Adipocyte (in vitro differentiated cells): ENCODE measurements around the gene TLR10.
A peak's percentile ranks its signal among the peaks of the same experiment; 100 is the strongest.
"Not testable (repeated sequence)": the region's sequence is repeated elsewhere in the genome, so short reads cannot be mapped to it uniquely, and the experiment has no call there.

Experiments used
- DNase-seq: peaks from one replicate; pipeline ENCODE4 v3.0.0-alpha.2; 2015; ENCODE audit warnings: low read depth
- H3K27me3 ChIP-seq: replicated peaks from 2 replicates; pipeline ENCODE4 v1.7.0; 2013; ENCODE audit warnings: mild to moderate bottlenecking, low read length, moderate library complexity; ENCODE audit not compliant: control insufficient read depth, insufficient read depth
- H3K36me3 ChIP-seq: 2 replicates; pipeline ENCODE4 v1.7.0; 2013; ENCODE audit warnings: low read length, mild to moderate bottlenecking, moderate library complexity; ENCODE audit not compliant: control insufficient read depth, insufficient read depth, severe bottlenecking
- H3K4me1 ChIP-seq: 2 replicates; pipeline ENCODE4 v1.7.0; 2013; ENCODE audit warnings: mild to moderate bottlenecking, low read length, moderate library complexity; ENCODE audit not compliant: control insufficient read depth, insufficient read depth
- H3K4me3 ChIP-seq: 2 replicates; pipeline ENCODE4 v1.7.0; 2013; ENCODE audit warnings: mild to moderate bottlenecking, low read length, moderate library complexity
- H3K9ac ChIP-seq: 2 replicates; pipeline ENCODE4 v1.7.0; 2013; ENCODE audit warnings: mild to moderate bottlenecking, low read length, moderate library complexity
- H3K9me3 ChIP-seq: 2 replicates; pipeline ENCODE4 v1.7.0; 2013; ENCODE audit warnings: mild to moderate bottlenecking, low read length, moderate library complexity; ENCODE audit not compliant: control insufficient read depth

TLR10 gene

DNA sequence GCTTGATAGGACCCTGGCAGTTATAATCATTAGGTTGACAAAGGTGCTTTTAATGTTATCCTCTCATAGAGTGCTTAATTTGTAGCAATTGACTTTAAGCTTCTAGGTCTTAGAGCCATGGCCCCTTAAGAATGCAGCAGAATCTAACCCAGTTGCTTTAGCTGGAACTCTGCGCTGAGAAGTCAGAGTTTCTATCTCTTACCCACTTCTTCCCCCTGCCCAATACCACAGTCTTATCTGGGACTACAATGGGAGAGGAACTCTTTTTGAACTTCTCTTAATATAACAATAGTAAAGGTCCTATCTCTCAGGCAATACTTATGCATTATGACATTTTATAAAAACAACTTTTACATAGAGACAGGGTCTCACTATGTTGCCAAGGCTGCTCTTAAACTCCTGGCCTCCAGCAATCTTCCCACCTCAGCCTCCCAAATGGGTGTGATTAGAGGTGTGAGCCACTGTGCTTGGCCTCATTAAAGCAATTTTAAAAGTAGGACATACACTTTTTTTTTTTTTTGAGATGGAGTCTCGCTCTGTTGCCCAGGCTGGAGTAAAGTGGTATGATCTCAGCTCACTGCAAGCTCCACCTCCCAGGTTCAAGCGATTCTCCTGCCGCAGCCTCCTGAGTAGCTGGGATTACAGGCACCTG, 1.8 kb downstream of the TLR10 start:
- Histone ChIP-seq H3K4me1 (peaks cover under 1% of the 10 kb centered on the region), H3K9ac (no peak overlapping the region), H3K4me3 (no peak overlapping the region), H3K27me3 (no peaks in the 10 kb centered on the region), H3K9me3 (no peaks in the 10 kb centered on the region), H3K36me3 (no peaks in the 10 kb centered on the region)
- DNase-seq = no peak

DNA sequence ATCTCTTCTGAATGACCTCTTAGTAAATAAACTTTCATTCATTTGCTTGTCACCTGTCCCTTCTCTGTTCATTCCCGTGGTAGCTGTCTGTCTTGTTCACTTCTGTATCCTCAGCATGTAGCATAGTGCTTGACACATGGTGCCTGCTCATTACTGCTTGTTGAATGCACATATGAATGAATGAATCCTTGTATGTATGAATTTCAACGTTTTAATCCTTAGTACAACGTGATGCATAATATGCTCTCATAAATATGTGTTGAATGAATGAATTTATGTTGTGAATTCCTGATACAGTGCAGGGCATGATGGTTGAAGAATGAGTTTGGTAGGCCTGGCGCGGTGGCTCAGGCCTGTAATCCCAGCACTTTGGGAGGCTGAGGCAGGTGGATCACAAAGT, 3.0 kb downstream of the TLR10 start:
- H3K4me3 ChIP-seq = no peak overlapping the region
- H3K27me3 ChIP-seq = no peaks in the 10 kb centered on the region
- H3K9me3 ChIP-seq = no peaks in the 10 kb centered on the region
- DNase-seq = no peak
- H3K9ac ChIP-seq = no peak overlapping the region
- H3K4me1 ChIP-seq = peaks cover 8% of the 10 kb centered on the region
- no peaks in the 10 kb centered on the region for H3K36me3 ChIP-seq

DNA sequence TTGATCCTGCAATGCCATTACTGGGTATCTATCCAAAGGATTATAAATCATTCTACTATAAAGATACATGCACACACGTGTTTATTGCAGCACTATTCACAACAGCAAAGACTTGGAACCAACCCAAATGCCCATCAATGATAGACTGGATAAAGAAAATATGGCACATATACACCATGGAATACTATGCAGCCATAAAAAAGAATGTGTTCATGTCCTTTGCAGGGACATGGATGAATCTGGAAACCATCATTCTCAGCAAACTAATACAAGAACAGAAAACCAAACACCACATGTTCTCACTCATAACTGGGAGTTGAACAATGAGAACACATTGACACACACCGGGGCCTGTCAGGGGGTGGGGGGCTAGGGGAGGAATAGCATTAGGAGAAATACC, 4.9 kb downstream of the TLR10 start:
- H3K9ac ChIP-seq, DNase-seq, H3K9me3 ChIP-seq: not testable (repeated sequence)

DNA sequence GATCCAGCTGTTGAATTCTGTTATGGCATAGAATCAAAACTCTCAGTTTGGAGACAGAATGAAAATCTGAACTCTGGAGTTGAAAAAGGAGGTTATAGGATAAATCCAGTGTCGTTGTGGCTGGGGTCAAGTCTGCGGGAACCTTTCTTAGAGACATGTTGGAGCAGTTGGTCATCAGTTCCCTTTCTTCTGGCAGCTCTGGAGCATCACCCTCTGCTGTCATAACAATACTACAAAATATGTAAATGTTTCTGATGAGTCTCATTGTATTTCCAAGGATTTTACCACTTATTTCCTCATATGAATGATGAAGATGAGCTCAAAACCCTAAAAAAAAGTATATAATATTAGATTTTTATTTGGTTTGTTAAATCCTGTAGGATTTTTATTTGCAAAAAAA, 7.5 kb downstream of the TLR10 start:
- DNase-seq = no peak
- Histone ChIP-seq H3K9ac (no peak overlapping the region), H3K4me1 (peaks cover 22% of the 10 kb centered on the region), H3K36me3 (no peaks in the 10 kb centered on the region), H3K9me3 (no peaks in the 10 kb centered on the region), H3K4me3 (no peak overlapping the region), H3K27me3 (no peaks in the 10 kb centered on the region)

More for the DNA sequence above, 4.9 kb downstream of the TLR10 start:
- H3K4me1 ChIP-seq = peaks cover 22% of the 10 kb centered on the region
- H3K4me3 ChIP-seq, H3K27me3 ChIP-seq, H3K36me3 ChIP-seq: not testable (repeated sequence)

DNA sequence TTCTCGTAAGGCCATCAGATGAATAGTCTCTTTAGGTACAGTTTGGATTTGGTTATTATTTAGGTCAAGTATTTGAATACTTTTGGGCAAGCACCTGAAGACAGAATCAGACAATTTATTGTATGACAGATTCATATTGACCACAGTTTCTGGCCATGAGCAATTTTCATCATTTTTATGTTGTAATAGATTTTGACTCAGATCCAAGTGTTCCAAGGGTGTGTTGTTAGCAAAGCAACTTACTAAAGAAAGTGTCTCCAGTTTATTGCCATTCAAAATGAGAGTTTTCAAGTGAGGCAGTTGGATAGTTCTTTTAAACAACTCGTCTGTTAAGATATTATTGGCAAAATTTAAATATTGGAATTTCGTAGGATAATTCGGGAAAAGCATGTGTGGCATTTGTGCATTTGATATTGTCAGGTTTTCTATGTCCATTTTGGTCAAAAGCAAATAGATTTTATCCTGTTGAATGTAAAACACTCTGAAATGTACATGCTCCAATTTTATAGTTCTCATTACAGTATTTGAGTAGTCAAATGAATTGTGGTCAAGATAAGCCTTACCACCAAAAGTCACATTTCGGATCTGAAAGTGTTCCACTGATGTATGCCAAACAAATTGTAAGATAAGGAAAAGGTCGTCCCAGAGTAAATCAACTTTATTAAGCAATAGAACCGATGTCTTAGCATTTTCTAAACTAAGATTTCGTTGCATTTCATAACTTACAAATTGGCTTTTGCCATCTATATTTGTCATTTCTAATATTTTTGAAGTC, 8.4 kb downstream of the TLR10 start:
- Histone ChIP-seq H3K9me3 (no peaks in the 10 kb centered on the region), H3K27me3 (no peaks in the 10 kb centered on the region), H3K9ac (peak overlapping the region; percentile 68), H3K4me3 (peak overlapping the region; percentile 42), H3K4me1 (peaks cover 30% of the 10 kb centered on the region), H3K36me3 (no peaks in the 10 kb centered on the region)
- peak; percentile 33 for DNase-seq

DNA sequence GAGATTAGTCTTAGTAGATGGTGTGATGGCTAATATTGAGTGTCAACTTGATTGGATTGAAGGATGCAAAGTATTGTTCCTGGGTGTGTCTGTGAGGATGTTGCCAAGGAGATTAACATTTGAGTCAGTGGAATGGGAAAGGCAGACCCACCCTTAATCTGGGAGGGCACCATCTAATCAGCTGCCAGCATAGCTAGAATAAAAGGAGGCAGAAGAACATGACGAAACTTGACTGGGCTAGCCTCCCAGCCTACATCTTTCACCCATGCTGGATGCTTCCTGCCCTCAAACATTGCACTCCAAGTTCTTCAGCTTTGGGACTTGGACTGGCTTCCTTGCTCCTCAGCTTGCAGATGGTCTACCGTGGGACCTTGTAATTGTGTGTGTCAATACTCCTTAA, 12.5 kb downstream of the TLR10 start:
- H3K4me1 ChIP-seq = peaks cover 43% of the 10 kb centered on the region
- H3K4me3 ChIP-seq, H3K9ac ChIP-seq, H3K36me3 ChIP-seq, DNase-seq, H3K9me3 ChIP-seq, H3K27me3 ChIP-seq: not testable (repeated sequence)

DNA sequence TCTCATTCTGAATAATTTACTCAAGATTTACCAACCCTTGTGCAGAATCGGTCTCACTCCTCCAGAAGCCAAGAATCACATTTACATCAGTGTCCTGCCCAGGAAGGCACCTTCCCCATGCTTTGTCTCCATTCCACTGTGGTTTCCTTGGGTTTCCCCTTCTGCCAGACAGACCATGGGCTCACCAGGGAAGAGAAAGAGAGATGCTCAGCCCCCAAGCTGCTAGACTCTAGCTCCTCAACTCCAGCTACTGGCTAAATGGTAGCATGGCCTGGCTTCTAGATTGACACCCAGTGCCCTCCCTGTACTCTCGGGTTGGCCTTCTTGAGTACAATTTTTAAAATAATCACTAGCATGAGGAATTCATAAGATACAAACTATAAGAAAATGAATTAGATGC, 12.9 kb downstream of the TLR10 start:
- Histone ChIP-seq H3K4me1 (peaks cover 39% of the 10 kb centered on the region), H3K9me3 (no peaks in the 10 kb centered on the region), H3K9ac (no peak overlapping the region), H3K27me3 (no peaks in the 10 kb centered on the region), H3K4me3 (no peak overlapping the region), H3K36me3 (no peaks in the 10 kb centered on the region)
- DNase-seq = no peak

DNA sequence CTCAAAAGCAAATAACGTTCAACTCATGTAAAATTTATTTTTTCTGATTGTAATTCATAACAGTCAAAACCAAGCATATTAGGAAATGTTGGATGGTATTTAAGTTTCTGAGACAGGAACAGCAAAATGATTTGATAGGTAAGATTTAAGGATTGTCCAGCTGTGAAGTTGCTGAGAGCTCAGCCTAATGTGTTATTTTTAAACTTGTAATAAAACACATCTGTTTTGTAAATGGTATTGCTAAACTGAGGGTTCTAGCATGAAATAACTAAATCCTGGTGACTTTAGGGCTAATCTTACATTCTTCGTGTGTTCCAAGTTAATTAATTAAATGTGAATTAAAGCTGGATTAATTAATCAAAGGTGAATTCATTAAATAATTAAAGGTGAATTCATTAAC, 13.3 kb downstream of the TLR10 start:
- H3K9ac ChIP-seq = peak overlapping the region; percentile 54
- no peaks in the 10 kb centered on the region for H3K27me3 ChIP-seq
- H3K4me1 ChIP-seq = peaks cover 35% of the 10 kb centered on the region
- H3K4me3 ChIP-seq = peak overlapping the region; percentile 51
- peak; percentile 14 for DNase-seq
- no peaks in the 10 kb centered on the region for H3K36me3 ChIP-seq
- no peaks in the 10 kb centered on the region for H3K9me3 ChIP-seq

DNA sequence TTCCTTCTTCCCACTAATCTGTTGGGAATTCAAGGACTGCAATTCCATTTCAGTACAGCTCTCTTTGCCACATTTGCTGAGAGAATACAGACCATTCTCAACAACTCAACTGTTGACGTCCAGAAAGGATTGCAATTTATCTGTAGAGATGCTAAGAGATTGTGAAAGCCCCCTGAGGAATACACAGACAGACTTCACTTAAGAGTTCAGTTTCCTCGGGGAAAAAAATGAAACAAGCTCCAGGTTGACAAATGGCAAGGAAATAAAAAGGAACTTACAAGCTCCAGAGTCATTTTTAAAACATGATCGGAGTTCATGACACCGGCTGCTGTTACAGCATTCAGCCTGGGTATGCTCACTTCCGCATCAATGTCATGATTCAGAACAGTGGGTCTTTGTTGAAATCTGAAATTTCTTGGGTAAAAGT, 13.8 kb downstream of the TLR10 start:
- Histone ChIP-seq H3K4me1 (peaks cover 31% of the 10 kb centered on the region), H3K9ac (peak overlapping the region; percentile 54), H3K9me3 (no peaks in the 10 kb centered on the region), H3K36me3 (no peaks in the 10 kb centered on the region), H3K4me3 (peak overlapping the region; percentile 51), H3K27me3 (no peaks in the 10 kb centered on the region)
- DNase-seq = no peak

DNA sequence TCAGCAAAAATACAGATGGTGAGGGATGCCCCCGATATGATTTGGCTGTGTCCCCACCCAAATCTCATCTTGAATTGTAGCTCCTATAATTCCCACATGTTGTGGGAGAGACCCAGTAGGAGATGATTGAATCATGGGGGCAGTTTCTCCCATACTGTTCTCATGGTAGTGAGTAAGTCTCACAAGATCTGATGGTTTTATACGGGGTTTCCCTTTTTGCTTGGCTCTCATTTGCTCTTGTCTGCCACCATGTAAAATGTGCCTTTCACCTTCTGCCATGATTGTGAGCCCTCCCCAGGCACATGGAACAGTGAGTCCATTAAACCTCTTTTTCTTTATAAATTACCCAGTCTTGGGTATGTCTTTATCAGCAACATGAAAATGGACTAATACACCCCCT, 15.8 kb downstream of the TLR10 start:
- H3K9me3 ChIP-seq, H3K36me3 ChIP-seq, H3K27me3 ChIP-seq, H3K9ac ChIP-seq, H3K4me3 ChIP-seq, DNase-seq: not testable (repeated sequence)
- peaks cover 24% of the 10 kb centered on the region for H3K4me1 ChIP-seq

DNA sequence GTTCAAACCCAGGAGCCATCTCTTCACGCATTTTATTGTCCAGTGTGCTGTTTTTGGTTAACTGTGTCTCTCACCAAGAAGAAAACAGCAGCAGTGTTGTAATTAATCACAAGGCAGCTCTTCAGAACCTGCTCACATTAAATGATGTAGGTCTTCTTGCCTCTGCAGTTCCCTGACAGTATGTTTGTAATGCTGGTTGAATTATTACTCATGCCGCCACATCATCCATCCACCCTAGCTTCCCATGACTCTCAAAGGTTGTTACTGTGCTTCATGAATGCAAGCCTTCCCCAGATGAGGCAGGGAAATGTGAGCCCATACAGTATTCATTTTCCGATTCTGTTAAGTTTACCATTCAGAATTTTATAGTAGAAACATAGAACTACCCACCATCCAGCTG, 17.4 kb downstream of the TLR10 start:
- no peak overlapping the region for H3K9ac ChIP-seq
- H3K9me3 ChIP-seq = no peaks in the 10 kb centered on the region
- H3K27me3 ChIP-seq = peaks cover 4% of the 10 kb centered on the region
- H3K4me3 ChIP-seq = no peak overlapping the region
- H3K36me3 ChIP-seq = no peaks in the 10 kb centered on the region
- no peak for DNase-seq
- H3K4me1 ChIP-seq = peaks cover 24% of the 10 kb centered on the region
